ENCODE measurements around the gene P3H1.

The P3H1 gene

GRCh38 chr1:42698081-42698813, 68.6 kb downstream of the P3H1 start:
- H3K9me3 ChIP-seq = no peaks in the 10 kb centered on the region
- no peaks in the 10 kb centered on the region for H3K4me1 ChIP-seq
- DNase-seq = no peak
- H3K27me3 ChIP-seq = no peaks in the 10 kb centered on the region
- TF ChIP-seq CTCF (IDR thresholded peaks at IDR 0.05; ENCODE audit: low read depth, low read length) = no peak
- H3K36me3 ChIP-seq = peaks cover 86% of the 10 kb centered on the region
- no peak overlapping the region for H3K4me3 ChIP-seq (ENCODE audit: low read depth, low read length)
